ENCODE measurements around the gene SH3PXD2A.

DNA sequence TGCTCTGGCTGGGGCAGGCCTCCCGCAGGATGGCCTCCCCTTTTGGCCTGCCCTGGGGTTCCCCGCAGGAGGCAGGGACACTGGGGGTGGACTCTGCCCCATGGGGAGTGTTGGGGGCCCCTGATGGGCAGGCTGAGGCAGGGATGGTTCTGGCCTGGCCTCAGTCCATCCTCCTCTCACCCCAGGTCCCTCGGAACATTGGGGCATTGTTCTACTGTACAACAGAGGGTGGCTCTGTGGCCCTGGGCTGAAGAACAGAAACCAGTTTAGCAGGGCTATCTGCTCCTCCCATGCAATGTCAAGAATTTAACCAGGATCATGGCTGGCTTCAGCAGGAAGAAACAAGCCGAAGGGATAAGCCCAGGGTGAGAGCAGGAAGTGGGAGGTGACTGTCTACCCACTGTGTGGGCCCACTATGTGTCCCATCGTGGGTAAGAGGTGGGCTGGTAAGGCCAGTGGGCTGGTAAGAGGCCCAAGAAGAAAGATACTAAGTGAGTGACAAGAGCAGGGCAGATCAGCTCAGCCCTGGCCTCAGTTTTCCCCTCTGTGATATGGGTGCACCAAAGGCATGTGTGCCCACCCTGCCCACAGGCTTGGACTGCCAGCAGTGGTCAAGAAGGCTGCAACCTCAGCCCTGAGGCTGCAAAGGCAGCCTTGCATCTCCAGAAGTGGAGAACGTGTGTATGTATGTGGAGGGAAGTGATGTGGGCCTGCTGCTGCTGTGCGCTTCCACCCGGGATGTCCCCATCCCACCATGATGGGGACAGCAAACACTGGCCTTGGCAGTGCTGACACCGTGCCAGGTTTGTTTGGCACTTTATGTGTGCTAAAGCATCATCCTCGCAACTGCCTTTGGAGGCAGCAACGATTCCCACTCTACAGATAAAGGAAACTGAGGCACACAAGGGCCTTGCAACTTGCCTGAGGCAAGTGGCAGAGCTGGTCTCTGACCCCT lies 138.9 kb downstream of the SH3PXD2A start:
- TF ChIP-seq POLR2A (IDR thresholded peaks at IDR 0.05) (no peak), CTCF (IDR thresholded peaks at IDR 0.05 in 4 of 5, conservative IDR thresholded peaks at IDR 0.05 in 1 of 5) (no peak)

Measured in gastrocnemius medialis (tissue), 4 donors.